ENCODE data around the gene MYOT.

The MYOT gene

DNA sequence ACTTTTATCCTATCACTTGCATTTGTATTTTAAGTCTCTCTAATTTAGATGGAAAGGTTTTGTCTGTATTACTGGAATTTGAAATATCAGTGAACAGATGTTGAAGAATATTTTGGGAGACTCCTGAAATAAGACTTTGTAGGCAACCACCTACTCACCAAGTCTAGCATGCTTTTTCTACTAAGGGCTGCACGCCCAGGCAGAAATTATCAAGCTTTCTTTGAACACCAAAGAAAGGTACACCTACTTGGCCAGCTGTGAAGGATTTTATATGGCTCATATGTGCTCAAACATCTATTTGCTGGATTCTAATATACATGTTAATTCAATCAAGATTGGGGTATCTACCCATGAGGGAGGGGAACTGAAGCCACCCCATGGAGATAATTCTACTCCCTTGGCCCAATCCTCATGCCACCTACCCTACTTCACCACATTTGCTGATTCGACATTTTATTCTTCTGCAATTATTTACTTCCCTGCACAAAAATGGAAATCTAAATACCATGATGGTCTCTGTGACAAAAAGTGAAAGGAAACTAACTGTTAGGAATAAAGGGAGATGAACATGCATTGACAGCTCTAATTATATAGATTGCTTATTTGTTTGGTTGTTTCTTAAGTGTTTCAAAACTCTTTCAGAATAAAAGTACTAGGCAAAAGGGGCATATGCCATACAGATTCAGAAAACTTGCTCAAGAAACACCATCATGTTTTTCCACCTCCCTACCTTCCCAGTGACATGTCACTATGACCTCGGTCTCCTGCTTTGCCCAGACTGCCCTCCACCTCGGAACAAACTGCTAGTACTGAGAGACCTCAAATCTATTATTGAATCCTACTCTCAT is 895 bp upstream of the MYOT start:
- peaks cover under 1% of the 10 kb centered on the region for H3K36me3 Mint-ChIP-seq (ENCODE audit: low read depth)
- H3K27me3 Mint-ChIP-seq (ENCODE audit: low read depth): peaks cover 6% of the 10 kb centered on the region
- no peaks in the 10 kb centered on the region for H3K9me3 Mint-ChIP-seq
- H3K4me1 Mint-ChIP-seq (ENCODE audit: low read depth): peaks cover 6% of the 10 kb centered on the region
- H3K4me3 Mint-ChIP-seq: no peak overlapping the region
- H3K27ac Mint-ChIP-seq: no peak overlapping the region

DNA sequence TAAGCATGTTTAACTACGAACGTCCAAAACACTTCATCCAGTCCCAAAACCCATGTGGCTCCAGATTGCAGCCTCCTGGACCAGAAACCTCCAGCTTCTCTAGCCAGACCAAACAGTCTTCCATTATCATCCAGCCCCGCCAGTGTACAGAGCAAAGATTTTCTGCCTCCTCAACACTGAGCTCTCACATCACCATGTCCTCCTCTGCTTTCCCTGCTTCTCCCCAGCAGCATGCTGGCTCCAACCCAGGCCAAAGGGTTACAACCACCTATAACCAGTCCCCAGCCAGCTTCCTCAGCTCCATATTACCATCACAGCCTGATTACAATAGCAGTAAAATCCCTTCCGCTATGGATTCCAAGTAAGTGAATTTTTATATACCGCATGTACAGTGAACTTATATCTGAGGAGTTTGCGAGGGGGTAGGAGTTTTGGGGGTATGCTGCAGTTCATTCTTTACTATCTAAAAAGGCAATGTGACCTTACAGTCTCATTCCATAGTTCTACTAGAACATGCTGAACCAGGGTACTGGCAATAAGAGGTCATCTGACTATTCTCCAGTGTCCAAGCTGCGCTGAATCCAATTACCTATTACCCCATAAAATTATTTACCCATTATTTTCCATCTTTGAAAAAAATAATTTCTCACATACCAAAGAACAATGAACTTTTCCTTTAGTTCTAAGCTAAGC is 3.1 kb downstream of the MYOT start:
- H3K9me3 Mint-ChIP-seq: no peaks in the 10 kb centered on the region
- H3K36me3 Mint-ChIP-seq (ENCODE audit: low read depth): no peaks in the 10 kb centered on the region
- peaks cover 11% of the 10 kb centered on the region for H3K27me3 Mint-ChIP-seq (ENCODE audit: low read depth)
- peaks cover 3% of the 10 kb centered on the region for H3K4me1 Mint-ChIP-seq (ENCODE audit: low read depth)
- H3K4me3 Mint-ChIP-seq: no peak overlapping the region
- no peak overlapping the region for H3K27ac Mint-ChIP-seq

DNA sequence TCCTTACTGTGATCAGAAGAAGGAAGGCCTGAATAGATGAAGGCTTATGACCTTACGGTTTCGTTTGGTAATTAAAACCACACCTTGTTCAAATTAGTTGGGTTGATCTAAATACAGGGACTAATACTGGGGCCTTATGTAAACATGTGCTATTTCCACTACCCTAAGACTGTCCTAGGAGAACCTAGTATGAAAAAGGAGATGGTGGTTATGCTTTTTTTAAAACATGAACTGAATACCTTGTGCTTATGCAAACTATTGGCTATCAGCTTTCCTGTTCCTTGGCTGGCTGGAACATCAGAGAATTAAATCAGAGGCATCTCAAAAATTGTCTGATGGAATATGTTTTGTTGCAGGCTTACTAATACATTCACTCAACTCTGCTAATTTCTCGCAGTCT is 3.9 kb downstream of the MYOT start:
- Mint-ChIP-seq H3K36me3 (ENCODE audit: low read depth) (no peaks in the 10 kb centered on the region), H3K4me3 (no peak overlapping the region), H3K4me1 (ENCODE audit: low read depth) (peaks cover 3% of the 10 kb centered on the region), H3K27me3 (ENCODE audit: low read depth) (peaks cover 8% of the 10 kb centered on the region), H3K27ac (no peak overlapping the region), H3K9me3 (no peaks in the 10 kb centered on the region)

DNA sequence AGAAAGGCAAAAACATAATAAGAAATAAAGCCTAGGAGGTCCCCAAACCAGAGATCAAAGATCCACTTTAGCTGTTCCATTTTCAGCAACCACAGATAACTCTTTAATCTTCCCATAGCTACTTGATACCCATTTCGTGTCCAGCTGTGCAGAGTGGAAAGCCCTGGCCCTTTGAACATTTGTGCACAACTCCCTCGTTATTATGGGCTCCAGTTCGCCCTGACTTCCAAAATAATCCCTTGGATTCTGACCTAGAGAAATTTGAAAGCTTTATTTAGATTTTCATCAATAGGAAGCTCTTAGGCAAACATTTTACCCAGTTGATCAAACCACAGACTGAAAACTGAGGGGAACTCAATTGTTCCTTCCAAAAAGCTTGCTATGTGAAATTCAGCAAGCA is 4.8 kb downstream of the MYOT start:
- H3K36me3 Mint-ChIP-seq (ENCODE audit: low read depth): no peaks in the 10 kb centered on the region
- H3K9me3 Mint-ChIP-seq: no peaks in the 10 kb centered on the region
- peaks cover 8% of the 10 kb centered on the region for H3K27me3 Mint-ChIP-seq (ENCODE audit: low read depth)
- H3K27ac Mint-ChIP-seq: no peak overlapping the region
- H3K4me3 Mint-ChIP-seq: no peak overlapping the region
- peaks cover 3% of the 10 kb centered on the region for H3K4me1 Mint-ChIP-seq (ENCODE audit: low read depth)

DNA sequence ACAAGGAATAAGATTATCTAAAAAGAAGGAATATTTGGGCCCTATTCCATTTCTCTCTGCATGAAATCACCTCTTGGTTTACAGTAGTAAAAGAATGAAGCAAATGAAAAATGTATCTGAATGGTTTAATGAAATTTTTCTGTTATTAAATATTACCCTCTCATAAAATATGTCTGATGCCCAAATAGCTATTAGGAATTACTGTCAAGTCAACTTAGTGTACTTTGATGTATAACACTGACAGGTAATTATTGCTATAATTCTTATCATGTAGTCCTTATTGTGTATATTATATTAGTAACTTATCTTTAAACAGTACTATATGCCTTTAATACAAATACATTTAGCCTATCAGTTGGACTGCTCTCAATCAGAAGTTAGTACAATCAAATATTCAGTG is 8.4 kb downstream of the MYOT start:
- Mint-ChIP-seq H3K4me1 (ENCODE audit: low read depth) (no peaks in the 10 kb centered on the region), H3K27me3 (ENCODE audit: low read depth) (peaks cover 8% of the 10 kb centered on the region), H3K9me3 (no peaks in the 10 kb centered on the region), H3K27ac (no peak overlapping the region), H3K36me3 (ENCODE audit: low read depth) (no peaks in the 10 kb centered on the region), H3K4me3 (no peak overlapping the region)

DNA sequence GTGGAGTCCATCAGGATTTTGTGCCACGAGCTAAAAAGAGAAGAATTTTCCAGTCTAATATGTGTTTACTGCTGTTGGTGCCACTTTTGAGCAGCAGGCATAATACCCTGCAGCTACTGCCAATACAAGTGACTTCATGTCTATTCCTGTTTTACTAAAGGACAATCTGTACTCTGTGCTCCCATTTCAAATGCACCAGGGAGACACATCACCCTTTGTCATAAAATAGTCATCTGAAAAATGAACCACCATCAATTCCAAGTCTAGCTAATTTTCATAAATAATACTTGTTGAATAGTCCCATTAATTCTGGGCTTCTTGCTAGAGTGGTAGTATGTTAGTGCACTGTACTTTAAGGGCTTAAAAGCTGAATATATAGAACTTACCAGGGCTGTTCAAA is 12.7 kb downstream of the MYOT start:
- Mint-ChIP-seq H3K4me3 (no peak overlapping the region), H3K36me3 (ENCODE audit: low read depth) (no peaks in the 10 kb centered on the region), H3K4me1 (ENCODE audit: low read depth) (no peaks in the 10 kb centered on the region), H3K9me3 (no peaks in the 10 kb centered on the region), H3K27ac (no peak overlapping the region), H3K27me3 (ENCODE audit: low read depth) (no peaks in the 10 kb centered on the region)

DNA sequence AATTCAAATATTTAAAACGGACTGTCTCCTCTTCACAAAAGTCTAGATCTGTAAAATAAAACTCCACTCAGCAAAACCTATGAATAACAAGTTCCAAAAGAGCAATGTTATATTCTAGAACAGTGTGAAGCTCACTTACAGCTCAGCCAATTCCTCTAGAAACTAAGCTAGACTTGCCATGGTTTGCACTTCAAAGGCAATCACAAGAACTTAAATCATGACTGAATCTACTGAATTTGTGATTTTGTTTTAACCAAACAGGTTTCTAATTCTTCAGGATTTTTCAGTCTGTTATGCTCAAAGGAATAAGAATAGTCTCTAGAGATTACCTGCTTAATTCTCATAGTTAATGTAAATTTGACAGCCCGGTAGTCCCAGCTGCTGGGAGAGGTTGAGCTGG is 20.2 kb downstream of the MYOT start:
- Mint-ChIP-seq H3K4me3 (no peak overlapping the region), H3K36me3 (ENCODE audit: low read depth) (no peaks in the 10 kb centered on the region), H3K9me3 (no peaks in the 10 kb centered on the region), H3K27me3 (ENCODE audit: low read depth) (no peaks in the 10 kb centered on the region), H3K27ac (no peak overlapping the region), H3K4me1 (ENCODE audit: low read depth) (peaks cover 18% of the 10 kb centered on the region)

DNA sequence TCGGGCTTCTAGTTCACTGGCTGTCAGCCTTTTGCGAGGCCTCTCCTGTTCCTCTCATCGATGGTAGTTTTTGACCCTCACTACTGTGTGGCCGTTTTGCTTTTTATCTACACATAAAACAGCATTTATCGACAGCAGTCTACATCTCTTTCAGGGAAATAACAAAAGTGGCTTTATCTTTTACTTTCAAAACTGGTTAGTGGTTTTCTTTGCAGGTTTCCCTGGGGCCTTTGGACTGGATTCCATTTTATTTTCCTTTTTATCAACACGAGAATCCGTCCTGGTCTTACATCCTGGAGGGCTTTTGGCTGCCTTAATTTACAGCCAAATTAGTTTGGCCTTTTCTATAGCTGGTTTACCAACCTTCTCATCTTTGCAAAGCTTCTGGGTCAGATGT is 20.8 kb downstream of the MYOT start:
- Mint-ChIP-seq H3K36me3 (ENCODE audit: low read depth) (no peaks in the 10 kb centered on the region), H3K9me3 (no peaks in the 10 kb centered on the region), H3K4me3 (peak overlapping the region; percentile 81), H3K4me1 (ENCODE audit: low read depth) (peaks cover 18% of the 10 kb centered on the region), H3K27me3 (ENCODE audit: low read depth) (peaks cover under 1% of the 10 kb centered on the region), H3K27ac (peak overlapping the region; percentile 96)

DNA sequence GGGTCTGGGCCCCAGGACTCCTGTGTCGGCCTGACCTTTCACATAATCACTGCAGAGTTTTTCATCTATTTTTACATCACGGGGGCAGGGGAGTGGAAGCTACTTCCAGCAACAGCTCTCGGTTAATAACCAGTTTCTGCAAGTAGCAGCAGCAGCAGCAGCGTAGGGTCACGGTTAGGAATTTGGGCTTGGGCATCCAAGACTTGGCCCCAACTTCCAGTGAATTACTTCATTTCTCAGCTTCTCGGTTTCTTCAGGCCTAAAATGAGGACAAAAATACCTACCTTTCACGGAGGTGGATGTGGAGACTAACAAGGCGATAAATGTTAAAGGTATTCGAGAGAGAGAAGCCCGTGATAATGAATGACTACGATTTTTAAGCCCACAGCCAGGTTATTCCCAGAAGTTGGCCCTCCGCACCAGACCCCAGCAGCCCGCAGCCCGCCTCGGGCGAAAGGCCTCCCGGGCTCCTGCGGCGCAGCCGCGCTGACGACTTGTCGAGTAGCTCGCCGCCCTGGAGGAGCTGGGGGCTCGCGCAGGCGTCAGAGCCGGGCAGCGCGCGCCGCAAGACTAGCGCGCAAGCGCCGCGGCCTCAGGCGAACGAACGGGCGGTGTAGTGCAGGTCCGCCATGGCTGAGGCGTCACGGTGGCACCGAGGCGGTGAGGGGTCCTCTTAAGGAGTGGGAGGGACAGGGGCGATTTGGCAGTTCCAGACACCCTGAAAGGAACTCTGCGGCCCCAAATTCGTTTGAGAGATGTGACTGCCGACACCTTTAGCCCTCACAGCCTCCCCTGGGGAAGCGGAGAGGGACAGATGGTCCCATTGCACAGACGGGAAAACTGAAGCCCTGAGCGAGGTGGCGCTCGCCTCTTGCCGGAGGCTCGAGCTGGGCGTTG is 21.5 kb downstream of the MYOT start, which contains the start of gene PKD2L2:
PKD2L2 (plus strand) TSS at position 595 of the 897 bp plus-strand sequence; CDS start at position 630, 35 bp downstream.
- peak within 1 kb of the TSS; percentile 81 for H3K4me3 Mint-ChIP-seq
- peaks cover 18% of the 10 kb centered on the region for H3K4me1 Mint-ChIP-seq (ENCODE audit: low read depth)
- no peaks in the 10 kb centered on the region for H3K9me3 Mint-ChIP-seq
- no peaks in the 10 kb centered on the region for H3K36me3 Mint-ChIP-seq (ENCODE audit: low read depth)
- peaks cover 3% of the 10 kb centered on the region for H3K27me3 Mint-ChIP-seq (ENCODE audit: low read depth)
- peak within 1 kb of the TSS; percentile 96 for H3K27ac Mint-ChIP-seq

DNA sequence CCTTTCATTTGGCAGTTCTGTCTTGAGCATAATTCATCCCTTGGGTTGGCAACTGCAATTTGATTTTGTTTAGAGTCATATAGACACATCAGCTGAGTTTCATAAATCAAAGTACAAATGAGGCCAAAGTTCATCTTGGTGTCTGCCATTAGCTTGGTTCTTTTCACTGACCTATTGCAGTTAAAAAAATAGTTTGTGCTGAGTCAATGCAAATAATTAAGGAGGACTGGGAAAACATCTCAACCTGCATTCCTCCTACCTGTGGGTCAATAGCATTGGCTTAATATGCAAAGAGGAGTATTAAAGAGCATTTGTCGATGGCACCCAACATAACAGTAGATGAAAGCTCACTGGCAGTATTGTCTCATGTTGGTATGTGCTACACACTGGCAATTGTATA is 23.2 kb downstream of the MYOT start:
- Mint-ChIP-seq H3K9me3 (no peaks in the 10 kb centered on the region), H3K27ac (no peak overlapping the region), H3K36me3 (ENCODE audit: low read depth) (no peaks in the 10 kb centered on the region), H3K4me1 (ENCODE audit: low read depth) (peaks cover 18% of the 10 kb centered on the region), H3K4me3 (no peak overlapping the region), H3K27me3 (ENCODE audit: low read depth) (peaks cover 3% of the 10 kb centered on the region)

DNA sequence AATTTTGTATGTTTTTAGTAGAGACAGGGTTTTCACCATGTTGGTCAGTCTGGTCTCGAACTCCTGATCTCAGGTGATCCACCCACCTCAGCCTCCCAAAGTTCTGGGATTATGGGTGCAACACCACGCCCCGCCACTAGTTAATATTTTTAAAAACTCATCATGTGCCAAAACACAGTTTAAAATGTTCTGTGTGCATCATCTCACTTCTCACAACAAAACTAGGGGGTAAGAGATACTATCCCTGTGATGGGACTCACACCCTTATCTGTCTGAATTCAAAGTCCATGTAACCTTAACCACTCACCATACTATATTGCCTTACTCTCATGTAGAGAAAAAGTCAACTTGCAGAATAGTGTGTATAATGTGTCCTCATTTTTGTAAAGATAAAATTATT is 24.2 kb downstream of the MYOT start:
- Mint-ChIP-seq H3K27me3 (ENCODE audit: low read depth) (peaks cover 3% of the 10 kb centered on the region), H3K27ac (no peak overlapping the region), H3K9me3 (no peaks in the 10 kb centered on the region), H3K4me1 (ENCODE audit: low read depth) (peaks cover 18% of the 10 kb centered on the region), H3K4me3 (no peak overlapping the region), H3K36me3 (ENCODE audit: low read depth) (no peaks in the 10 kb centered on the region)

DNA sequence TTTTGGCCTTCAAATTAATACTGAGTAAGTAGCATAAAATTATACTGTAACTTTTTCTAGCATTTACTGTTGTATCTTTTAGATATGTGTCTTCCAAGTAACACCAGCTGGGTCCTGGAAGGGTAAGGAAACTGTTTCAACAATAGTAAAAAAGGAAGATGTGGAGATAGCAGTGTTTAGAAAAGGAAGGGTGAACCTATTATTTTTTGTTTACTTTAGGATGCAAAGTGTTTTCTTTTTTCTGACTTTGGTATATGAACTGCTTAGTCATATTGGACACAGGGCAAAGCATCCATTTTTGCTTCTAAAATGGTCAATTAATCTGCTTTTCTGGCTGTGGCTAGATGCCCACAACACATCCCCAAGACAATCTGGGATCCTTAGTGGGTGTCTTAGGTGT is 26.9 kb downstream of the MYOT start:
- H3K27me3 Mint-ChIP-seq (ENCODE audit: low read depth): peaks cover 3% of the 10 kb centered on the region
- H3K4me3 Mint-ChIP-seq: no peak overlapping the region
- H3K4me1 Mint-ChIP-seq (ENCODE audit: low read depth): peaks cover 2% of the 10 kb centered on the region
- no peak overlapping the region for H3K27ac Mint-ChIP-seq
- no peaks in the 10 kb centered on the region for H3K36me3 Mint-ChIP-seq (ENCODE audit: low read depth)
- H3K9me3 Mint-ChIP-seq: no peaks in the 10 kb centered on the region

DNA sequence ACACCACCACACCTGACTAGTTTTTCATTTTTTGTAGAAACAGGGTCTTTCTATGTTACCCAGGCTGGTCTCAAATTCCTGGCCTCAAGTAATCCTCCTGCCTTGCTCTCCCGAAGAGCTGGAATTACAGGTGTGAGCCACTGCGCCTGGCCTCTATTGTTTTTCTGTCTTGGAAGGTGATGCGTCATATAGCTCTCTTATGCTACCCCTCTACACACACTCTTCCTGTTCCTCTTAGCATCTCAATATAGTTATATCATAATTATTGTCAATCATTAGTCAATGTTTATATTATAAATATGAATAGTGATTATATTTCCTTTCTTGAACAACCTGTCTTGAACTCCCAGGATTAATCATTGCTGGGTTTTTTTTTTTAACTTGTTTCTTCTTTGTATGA is 28.9 kb downstream of the MYOT start:
- no peak overlapping the region for H3K27ac Mint-ChIP-seq
- H3K4me3 Mint-ChIP-seq: no peak overlapping the region
- H3K27me3 Mint-ChIP-seq (ENCODE audit: low read depth): peaks cover 3% of the 10 kb centered on the region
- no peaks in the 10 kb centered on the region for H3K9me3 Mint-ChIP-seq
- H3K4me1 Mint-ChIP-seq (ENCODE audit: low read depth): peaks cover 2% of the 10 kb centered on the region
- no peaks in the 10 kb centered on the region for H3K36me3 Mint-ChIP-seq (ENCODE audit: low read depth)

DNA sequence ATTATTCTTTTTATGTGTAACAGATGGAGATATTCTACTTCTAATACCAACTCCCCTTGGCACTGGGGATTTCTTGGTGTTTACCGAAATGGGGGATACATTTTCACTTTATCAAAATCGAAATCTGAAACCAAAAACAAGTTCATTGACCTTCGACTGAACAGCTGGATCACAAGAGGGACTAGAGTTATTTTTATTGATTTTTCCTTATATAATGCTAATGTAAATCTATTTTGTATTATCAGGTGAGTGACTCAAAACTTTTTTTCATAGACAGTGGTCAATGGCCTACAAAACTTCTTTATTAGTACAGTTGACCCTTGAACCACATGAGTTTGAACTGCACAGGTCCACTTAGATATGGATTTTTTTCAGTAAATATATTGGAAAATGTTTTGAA is 31.8 kb downstream of the MYOT start:
- H3K27me3 Mint-ChIP-seq (ENCODE audit: low read depth): peaks cover 3% of the 10 kb centered on the region
- no peak overlapping the region for H3K27ac Mint-ChIP-seq
- H3K9me3 Mint-ChIP-seq: no peaks in the 10 kb centered on the region
- peaks cover 2% of the 10 kb centered on the region for H3K4me1 Mint-ChIP-seq (ENCODE audit: low read depth)
- no peaks in the 10 kb centered on the region for H3K36me3 Mint-ChIP-seq (ENCODE audit: low read depth)
- H3K4me3 Mint-ChIP-seq: no peak overlapping the region
